Activated CD4-positive, alpha-beta T cell treated with anti-CD3 and anti-CD28 coated beads for 4 hours (primary cell): Measurements from ENCODE around the gene NBPF3.
"Not testable (repeated sequence)": the region's sequence is repeated elsewhere in the genome, so short reads cannot be mapped to it uniquely, and the experiment has no call there.

ENCODE experiments used
- DNase-seq, 2 donors: peaks; one replicate each; pipeline ENCODE4 v3.0.0-alpha.2; 2020

The NBPF3 gene

GRCh38 chr1:21439721-21440629, at the start of gene NBPF3:
Gene NBPF3, plus strand, starts transcription at chr1:21440137. Its CDS starts 4,950 bp downstream, at chr1:21445087.
- peak; percentile 81 to 84 for DNase-seq

- no peak for DNase-seq
Measured at GRCh38 chr1:21391497-21391896, 48.4 kb upstream of the NBPF3 start.

GRCh38 chr1:21392587-21393263, 47.2 kb upstream of the NBPF3 start:
- DNase-seq, result no peak

GRCh38 chr1:21396516-21396915, 43.4 kb upstream of the NBPF3 start:
- DNase-seq, result no peak

- DNase-seq, result peak in 1 of 2 donors; percentile 2
Measured at GRCh38 chr1:21397813-21398188, 42.1 kb upstream of the NBPF3 start.

GRCh38 chr1:21401726-21402346, 38.1 kb upstream of the NBPF3 start:
- DNase-seq, result not testable (repeated sequence)

- DNase-seq, result no peak
Measured at GRCh38 chr1:21406659-21407058, 33.3 kb upstream of the NBPF3 start.

GRCh38 chr1:21409897-21410296, 30.0 kb upstream of the NBPF3 start:
- not testable (repeated sequence) for DNase-seq

GRCh38 chr1:21414015-21414414, 25.9 kb upstream of the NBPF3 start:
- DNase-seq, result no peak

GRCh38 chr1:21420378-21420777, 19.6 kb upstream of the NBPF3 start:
- not testable (repeated sequence) for DNase-seq

- not testable (repeated sequence) for DNase-seq
Measured at GRCh38 chr1:21421307-21421706, 18.6 kb upstream of the NBPF3 start.

- DNase-seq, result not testable (repeated sequence)
Measured at GRCh38 chr1:21427798-21428480, 12.0 kb upstream of the NBPF3 start.

GRCh38 chr1:21428481-21429073, 11.4 kb upstream of the NBPF3 start:
- not testable (repeated sequence) for DNase-seq

- not testable (repeated sequence) for DNase-seq
Measured at GRCh38 chr1:21429210-21429609, 10.7 kb upstream of the NBPF3 start.

- not testable (repeated sequence) for DNase-seq
Measured at GRCh38 chr1:21430875-21431274, 9.1 kb upstream of the NBPF3 start.

GRCh38 chr1:21434394-21434793, 5.5 kb upstream of the NBPF3 start:
- no peak for DNase-seq

GRCh38 chr1:21435646-21436487, 4.1 kb upstream of the NBPF3 start:
- DNase-seq, result no peak

- no peak for DNase-seq
Measured at GRCh38 chr1:21436488-21437340, 3.2 kb upstream of the NBPF3 start.

- DNase-seq, result no peak
Measured at GRCh38 chr1:21437341-21437640, 2.6 kb upstream of the NBPF3 start.

- not testable (repeated sequence) for DNase-seq
Measured at GRCh38 chr1:21438646-21439312, 1.2 kb upstream of the NBPF3 start.
